Hematopoietic multipotent progenitor cell (in vitro differentiated cells): ENCODE data around the gene PRODH2. TPM values are rescaled to one million over a fixed set of nuclear protein-coding genes. Genes with fewer than 3 reads are reported as not detected.
A peak's percentile ranks its signal among the peaks of the same experiment; 100 is the strongest.
"Not testable (repeated sequence)": the region's sequence is repeated elsewhere in the genome, so short reads cannot be mapped to it uniquely, and the experiment has no call there.

ENCODE experiments used
- DNase-seq, 3 donors: peaks; one replicate each; pipeline ENCODE4 v3.0.0-alpha.2; 2011 to 2015; ENCODE audit warnings: low read depth in 2 of 3, low spot score in 2 of 3
- total RNA-seq: library from RNA; depleted of rRNA; stranded (reverse); fragments of >200 nt; gene quantifications from one replicate; pipeline ENCODE4 v1.2.3, GENCODE V29; 2012

The PRODH2 gene
- total RNA-seq, 1 donor: not detected

GRCh38 chr19:35797663-35798062 is 15.0 kb downstream of the PRODH2 start:
- DNase-seq: no peak

DNA sequence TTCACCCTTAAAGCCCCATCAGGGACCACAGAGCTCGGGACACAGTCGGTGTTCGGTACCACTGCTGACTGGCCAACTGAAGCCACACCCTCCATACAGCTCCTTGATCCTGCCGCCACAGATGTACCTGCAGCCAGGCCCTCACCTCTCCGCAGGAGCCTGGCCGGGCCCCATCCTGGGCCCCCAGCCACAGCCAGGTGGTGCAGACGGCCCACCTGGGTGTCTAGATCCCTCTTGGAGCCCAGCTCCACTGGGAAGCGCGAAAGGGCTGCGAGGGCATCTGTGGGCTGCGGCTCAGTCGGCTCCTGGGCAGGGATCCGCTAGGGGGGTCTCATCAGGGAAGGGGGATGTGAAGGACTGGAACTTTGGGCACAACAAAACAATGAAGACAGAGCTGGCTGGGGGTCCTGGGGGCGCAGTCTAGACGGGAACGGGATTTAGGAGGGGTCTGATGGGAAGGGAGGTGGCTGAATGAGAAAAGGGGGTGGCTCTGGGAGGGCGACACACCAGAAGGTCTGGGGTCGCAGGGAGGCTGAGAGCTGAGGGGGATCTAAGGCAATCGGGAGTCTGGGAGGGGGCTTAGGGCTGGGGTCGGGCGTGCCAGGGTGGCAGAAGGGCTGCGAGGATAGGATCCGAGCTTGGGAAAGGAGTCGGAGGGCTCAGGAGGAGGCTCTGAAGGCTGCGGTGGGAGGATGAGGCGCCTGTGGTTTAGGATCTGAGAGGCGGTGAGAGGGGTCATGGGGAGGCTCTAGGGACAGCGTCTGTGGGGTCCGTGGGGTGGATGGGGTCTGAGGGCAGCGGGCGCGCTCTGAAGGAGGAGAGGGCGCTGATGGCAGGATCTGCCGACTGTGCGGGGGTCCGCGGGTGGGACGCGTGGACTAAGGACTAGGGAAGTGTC is 15.8 kb downstream of the PRODH2 start:
- DNase-seq: no peak

DNA sequence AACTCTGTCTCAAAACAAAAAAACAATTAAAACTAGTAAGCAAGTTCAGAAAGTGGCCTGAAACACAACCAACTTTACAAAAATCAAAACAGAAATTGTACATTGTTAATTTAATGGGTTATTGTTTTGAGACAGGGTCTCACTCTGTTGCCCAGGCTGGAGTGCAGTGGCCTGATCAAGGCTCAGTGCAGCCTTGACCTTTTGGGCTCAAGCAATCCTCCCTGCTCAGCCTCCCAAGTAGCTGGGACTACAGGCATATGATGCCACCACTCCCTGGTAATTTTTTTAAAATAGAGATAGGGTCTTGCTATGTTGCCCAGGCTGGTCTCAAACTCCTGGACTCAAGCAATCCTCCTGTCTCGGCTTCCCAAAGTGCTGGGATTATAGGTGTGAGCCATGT is 17.1 kb downstream of the PRODH2 start:
- DNase-seq: not testable (repeated sequence)

DNA sequence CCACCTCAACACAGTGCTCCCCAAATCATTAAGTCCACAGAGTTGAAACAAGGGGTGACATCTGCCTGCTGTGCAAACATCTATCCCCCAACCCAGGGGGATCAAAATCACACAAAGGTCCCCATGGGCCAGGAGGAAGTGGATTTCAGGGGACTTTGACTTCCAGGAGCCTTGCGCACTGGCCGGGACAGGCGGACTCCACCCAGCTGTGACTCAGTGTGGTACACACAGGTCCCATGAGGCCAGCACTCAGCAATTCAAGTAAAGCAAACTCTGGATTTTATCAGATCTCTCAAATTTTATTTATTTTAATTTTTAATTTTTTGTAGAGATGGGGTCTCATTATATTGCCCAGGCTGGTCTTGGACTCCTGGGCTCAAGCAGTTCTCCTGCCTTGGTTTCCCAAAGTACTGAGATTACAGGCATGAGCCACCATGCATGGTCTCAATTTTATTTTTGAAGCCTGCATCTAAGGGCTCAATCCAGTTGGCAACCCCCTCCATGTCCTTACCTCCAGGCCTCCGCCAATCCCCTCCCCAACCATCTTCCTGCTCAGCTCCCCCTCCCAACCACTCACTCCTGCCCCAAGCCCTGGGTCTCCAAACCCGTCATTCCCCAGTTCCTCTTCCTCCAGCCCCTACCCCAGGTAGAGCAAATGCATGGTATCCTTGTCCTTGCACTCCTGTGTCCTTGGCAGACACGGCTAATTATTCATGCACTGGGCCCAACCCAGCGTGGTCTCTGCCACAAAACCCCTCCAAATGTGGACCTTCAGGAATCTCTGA is 19.1 kb downstream of the PRODH2 start:
- no peak for DNase-seq

DNA sequence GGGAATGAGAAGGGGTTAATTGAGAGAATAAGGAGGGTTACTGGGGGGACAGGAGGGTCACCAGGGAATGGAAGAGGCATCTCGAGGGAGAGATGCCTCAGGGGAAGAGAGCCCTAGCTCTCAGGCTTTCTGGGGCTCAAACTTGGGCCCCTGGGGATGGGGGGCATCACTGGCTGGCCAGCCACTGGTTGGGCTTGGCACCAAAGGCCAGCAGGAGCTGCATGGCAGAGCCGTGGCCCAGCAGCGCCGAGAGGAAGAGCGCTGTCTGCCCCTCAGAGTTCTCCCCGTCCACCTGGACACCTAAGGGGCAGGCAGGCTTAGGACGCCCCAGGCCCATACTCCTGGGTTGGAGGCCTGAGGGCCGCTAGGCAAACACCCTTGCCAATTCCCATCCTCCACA is 19.8 kb downstream of the PRODH2 start:
- DNase-seq: no peak

- DNase-seq: no peak
These were observed 20.3 kb downstream of the PRODH2 start for GRCh38 chr19:35792312-35792711.

DNA sequence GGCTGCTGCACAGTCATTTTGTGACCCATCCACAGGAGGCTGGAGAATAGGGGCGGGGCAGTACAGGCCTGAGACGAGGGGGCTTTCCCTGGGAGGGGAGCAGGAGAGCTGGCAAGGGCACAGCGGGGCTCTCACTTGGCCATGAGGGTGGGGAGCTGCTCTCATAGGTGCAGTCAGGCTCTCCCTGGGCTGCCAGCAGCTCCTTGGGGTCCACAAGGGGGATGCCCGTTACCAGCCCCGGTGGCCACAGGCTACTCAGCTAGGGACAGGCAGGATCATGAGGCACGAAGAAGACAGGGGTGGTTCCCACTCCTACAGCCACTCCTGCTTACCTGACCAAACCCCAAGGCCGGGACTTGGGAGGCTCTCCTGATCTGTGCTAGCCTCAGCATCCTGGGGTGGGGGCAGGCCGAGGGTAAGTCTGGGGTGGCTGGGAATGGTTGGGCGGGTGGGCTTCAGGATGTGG is 20.8 kb downstream of the PRODH2 start:
- no peak for DNase-seq

DNA sequence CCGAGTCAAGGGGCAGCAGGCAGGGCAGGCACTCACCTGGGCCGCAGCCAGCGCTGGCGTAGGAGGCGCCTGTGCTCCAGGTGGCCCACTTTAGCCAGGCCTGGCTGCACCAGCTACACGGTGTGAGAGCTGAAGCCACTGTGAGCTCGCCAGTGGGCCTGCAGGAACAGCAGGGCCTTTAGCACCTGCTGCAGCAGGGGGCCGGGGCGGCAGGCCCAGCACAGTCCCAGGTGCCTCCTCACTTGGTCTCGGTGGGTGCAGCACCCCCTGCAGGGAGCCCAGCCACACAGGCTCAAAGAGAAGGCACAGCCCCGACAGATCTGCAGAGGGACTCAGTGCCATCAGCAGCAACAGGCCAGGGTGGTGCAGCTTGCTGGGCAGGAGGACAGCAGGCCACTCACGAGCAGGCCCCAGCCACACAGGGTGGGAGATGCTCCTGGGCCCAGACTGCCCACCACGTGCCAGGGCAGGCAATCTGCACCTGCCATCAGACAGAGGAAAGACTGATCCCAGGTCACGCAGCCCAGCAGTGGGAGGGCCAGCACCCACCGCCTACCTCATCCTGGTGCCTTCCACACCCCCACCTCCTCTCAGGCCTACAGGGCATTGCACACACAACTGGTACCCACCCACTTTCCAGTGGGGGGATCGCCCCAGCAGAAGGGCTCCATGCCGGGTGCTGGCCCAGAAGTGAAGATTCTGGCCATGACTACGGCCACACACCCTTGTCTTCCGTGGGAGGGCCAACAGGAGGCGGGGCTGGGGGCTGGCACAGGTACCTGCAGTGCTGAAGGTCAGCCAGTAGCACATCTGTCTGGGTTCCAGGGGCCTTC is 21.4 kb downstream of the PRODH2 start:
- peak in 2 of 3 donors; percentile 11 to 15 for DNase-seq

DNA sequence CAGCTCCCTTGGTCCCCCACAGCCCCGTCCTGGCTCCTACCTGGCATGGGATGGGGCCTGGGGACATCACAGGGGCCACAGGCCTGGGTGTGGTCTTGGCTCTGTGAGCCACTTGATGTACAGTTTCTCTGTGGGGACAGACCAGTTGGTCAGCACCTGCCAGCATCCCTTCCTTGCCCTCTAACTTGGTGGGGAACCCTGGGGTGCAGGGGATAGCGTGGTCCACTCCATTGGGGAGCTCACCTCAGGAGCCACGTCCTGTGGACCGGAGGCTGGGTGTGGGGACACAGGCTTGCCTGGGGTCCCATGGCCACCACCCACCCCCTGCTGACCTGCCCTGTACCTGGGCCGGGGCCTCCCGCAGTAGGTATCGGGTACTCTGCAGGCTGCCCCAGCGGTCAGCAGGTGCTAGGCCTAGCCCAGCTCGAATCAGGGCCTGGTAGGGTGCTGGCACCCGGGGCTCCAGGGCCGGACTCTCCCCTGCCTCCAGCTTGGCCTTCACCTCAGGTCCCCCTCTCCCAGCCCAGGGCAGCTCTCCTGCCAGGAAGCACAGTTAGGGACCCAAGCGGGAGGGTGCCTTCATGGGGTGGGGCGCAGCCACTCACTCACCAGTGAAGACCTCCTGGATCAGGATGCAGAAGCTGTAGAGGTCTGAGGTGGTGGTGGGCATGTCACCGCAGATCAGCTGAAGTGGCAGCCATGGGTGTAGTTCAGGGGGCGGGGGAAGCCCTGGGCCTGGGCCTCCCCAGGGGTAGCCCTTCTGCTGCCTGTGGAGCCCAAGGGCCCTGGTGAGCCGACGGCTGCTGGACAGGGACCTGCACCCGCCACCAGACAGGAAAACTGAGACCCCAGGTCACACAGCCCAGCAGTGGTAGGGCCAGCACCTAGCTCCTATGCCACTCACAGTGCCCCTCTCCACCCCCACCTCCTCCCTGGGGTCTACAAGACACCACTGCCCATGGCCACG is 22.4 kb downstream of the PRODH2 start:
- DNase-seq: no peak

DNA sequence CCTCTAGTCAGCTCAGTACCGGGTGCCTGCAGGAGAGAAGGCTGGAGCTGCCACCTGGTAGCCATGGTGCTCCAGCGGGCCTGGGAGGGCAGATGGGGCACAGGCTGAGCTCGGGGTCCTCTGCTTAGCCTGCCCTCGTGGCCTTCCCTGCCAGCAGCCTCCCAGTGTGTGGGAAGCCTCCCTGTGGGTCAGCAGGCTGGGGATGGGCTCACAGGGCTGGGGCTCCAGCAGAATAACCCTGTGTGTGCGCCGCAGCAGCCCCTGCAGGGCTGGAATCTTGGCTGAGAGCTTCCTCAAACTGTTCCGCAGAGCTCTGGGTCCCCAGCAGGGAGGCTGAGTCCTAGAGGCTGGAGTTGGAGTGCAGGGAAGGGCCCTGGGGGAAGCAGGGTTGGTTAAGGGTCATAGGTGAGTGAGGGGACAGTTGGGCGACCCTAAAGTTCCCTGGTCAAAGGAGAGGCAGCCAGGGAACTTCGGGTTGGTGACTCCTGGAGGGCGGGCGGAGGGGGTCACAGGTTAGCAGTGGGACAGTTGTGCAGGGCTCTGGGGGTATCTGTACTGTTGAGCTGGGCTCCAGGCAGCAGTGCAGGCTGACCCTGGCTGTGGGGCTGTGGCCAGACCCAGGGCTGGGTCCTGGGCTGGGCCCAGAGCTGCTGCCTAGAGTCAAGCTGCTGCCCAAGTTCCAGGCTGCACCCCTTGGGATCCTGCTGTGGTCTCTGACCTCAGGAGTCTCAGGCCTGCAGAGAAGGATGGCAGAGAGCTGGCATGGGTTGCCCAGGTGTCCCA is 23.3 kb downstream of the PRODH2 start:
- no peak for DNase-seq

DNA sequence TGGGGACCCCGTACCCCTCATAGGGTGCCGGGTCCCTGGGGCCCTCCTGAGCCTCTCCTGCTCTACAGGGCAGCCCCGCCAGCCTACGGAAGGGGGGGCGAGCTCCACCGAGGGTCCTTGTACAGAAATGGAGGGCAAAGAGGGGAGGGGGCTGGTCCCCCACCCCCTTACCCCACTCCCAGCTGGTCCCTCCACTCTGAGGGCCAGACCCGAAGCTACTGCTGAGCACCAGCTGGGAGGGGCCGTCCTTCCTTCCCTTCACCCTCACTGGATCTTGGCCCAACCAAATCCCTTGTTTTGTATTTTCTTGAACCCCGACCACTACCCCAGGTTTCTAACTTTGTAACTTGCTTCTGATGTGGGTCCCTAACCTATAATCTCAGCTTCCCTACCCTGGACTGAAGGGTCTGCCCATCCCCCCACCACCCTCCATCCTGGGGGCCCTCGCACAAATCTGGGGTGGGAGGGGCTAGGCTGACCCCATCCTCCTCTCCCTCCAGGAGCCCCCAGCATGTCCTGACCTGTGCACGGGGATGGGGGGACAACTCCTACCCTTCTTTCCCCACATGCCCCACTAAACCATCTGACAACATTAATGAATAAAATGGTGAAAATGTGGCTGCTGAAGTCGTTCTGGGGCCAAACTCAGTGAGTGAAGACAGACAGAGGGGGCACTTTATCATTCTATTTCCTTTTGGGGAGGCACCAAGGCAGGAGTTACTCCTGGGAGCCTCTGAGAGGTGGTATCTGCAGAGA is 24.3 kb downstream of the PRODH2 start:
- DNase-seq: no peak

- DNase-seq: no peak
These were observed 25.3 kb downstream of the PRODH2 start for GRCh38 chr19:35787227-35787799.

DNA sequence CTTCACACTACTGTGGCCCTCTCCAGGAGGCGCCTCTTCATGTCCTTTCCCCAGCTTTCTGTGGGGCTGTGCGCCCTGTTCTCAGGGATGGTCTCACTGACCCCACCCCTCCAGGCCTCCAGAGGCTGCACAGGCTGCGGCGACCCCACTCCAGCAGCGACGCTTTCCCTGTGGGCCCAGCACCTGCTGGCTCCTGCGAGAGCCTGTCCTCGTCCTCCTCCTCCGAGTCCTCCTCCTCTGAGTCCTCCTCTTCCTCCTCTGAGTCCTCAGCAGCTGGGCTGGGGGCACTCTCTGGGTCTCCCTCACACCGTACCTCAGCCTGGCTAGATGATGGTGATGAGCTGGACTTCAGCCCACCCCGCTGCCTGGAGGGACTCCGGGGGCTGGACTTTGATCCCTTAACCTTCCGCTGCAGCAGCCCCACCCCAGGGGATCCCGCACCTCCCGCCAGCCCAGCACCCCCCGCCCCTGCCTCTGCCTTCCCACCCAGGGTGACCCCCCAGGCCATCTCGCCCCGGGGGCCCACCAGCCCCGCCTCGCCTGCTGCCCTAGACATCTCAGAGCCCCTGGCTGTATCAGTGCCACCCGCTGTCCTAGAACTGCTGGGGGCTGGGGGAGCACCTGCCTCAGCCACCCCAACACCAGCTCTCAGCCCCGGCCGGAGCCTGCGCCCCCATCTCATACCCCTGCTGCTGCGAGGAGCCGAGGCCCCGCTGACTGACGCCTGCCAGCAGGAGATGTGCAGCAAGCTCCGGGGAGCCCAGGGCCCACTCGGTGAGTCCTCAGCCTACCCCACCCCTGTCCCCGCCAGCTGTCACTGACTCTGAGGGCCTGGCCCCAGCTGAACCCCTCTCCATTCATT is 26.1 kb downstream of the PRODH2 start:
- DNase-seq: no peak

DNA sequence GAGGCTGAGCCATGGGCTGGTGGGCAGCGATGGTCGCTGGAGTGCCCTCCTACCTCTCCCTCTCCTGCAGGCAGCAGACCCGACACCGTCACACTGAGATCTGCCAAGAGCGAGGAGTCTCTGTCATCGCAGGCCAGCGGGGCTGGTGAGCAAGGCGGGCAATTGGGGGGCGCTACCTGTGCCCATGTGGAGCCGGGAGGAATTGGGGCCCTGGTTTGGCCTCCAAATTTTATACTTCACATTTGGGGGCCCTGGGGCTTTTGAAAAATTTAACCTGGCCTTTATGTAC is 27.4 kb downstream of the PRODH2 start:
- DNase-seq: no peak

DNA sequence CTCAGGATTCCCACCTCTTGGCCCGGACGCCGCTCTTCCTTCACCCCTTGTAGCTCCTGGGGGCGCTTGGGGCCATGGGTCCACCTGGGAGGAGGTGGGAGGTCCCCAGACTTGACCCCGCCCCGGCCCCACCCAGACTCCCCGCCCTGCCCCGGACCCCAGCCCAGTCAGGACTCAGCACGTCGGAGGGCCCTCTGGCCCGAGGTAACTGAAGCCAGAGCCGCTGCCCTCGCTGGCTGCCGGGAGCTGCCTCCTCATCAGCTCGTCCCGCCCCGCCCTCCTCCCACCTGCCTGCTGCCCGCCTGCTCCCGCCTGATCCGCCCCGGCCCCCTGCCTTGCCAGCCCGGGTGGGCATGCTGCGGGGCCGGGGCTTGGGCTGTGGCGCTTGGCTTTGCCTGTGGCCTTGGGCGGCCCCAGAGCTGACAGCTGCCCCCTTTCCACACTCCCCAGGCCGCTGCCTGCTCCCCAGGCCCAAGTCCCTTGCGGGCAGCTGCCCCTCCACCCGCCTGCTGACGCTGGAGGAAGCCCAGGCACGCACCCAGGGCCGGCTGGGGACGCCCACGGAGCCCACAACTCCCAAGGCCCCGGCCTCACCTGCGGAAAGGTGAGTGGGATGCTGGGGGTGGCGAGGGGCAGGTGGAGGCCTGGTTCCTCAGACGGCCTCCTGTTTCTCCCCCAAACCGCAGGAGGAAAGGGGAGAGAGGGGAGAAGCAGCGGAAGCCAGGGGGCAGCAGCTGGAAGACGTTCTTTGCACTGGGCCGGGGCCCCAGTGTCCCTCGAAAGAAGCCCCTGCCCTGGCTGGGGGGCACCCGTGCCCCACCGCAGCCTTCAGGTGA is 27.9 kb downstream of the PRODH2 start:
- DNase-seq: no peak
